HS-27A (cell line): ENCODE measurements around the gene STK17A.

Experiments
- DNase-seq: peaks from one replicate; pipeline ENCODE4 v3.0.0-alpha.2; 2012; ENCODE audit warnings: low read depth, missing footprints

The STK17A gene

DNA sequence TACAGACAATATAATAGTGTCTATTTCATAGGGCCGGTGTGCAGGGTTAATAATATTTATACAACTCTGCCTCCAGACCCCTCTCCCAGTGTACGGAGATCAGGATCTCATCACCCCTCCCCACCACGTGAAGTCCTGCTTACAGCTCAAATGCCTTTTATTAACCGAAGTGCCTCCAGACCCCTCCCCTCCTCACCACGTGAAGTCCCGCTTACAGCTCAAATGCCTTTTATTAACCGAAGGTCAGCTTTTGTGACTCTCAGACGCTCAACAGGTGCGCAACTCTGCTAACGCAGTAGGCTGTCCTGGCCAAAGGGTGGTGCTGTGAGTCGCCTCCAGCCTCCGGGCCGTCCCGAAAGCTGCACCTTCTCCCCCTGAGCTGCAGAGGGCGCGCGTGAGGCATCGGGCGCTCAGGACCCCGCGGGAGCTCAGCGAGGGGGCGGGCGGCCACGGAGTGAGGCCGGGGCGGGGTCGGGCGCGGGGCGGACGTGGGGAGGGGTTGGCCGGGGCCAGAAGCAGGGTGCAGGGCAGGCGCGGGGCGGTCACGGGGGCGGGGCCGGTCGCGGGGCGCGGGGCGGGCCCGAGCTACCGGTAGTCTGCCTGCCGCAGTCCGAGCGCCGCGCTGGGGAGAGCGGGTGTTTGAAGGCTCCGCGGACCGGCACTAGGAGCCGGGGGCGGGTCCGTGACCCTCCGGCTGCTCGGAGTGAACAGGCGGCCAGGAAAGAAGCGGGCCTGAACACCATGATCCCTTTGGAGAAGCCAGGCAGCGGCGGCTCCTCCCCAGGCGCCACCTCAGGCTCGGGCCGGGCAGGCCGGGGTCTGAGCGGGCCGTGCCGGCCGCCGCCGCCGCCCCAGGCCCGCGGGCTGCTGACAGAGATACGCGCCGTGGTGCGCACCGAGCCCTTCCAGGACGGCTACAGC lies at the start of gene STK17A:
STK17A (plus strand) TSS at position 606 of the 921 bp plus-strand sequence; CDS start at position 742, 136 bp downstream.
- peak; percentile 49 for DNase-seq

DNA sequence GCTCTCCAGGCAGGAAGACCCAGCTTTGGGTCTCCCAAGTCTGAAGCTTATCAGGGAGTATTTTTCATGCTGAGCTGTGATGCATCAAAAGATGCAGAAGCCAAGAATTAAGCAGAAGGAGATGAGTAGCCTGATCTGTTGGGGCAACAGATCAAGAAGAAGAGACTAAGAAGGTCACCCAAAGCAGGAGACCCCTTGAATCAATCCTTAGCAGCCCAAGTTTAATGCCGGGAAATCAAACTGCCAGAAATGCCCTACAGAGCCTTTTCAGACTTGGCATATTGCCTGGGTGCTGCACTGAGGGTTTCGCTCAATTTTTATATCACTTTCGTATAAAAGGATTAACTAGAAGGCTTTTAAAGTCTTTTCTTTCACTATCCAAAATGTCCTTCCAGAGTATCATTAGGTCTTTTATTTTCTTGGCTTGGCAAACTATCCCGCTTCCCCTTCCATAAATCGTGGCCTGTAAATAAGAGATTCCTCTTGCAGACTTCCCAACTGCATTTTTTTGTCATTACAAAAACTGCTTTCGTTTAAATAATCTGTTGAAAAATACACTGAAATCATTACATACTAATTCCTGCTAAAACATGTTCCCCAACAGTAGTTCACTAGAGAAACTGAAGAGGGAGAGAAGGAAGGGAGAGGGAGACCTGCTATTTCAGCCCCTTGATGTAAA lies 49.0 kb upstream of the STK17A start:
- no peak for DNase-seq

DNA sequence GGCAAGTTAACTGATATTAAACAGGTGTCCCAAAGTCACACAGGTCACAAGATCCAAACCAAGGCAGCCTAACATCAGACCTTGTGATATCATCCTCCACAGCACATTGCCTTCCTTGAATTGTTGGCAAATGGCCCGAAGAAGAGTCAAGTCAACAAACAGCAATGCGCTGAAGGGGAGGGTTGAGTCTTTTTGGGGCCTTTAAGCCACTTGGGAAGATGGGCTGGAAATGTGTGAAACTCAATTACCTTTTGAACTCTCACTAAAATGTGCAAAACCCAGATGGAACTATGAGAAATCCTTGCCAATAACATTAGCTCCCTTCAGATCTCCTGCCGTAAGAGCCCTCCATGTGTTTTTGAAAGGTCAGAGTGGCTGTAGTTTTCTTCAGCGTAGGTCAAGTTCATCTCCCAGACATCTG lies 47.9 kb upstream of the STK17A start:
- DNase-seq = no peak

DNA sequence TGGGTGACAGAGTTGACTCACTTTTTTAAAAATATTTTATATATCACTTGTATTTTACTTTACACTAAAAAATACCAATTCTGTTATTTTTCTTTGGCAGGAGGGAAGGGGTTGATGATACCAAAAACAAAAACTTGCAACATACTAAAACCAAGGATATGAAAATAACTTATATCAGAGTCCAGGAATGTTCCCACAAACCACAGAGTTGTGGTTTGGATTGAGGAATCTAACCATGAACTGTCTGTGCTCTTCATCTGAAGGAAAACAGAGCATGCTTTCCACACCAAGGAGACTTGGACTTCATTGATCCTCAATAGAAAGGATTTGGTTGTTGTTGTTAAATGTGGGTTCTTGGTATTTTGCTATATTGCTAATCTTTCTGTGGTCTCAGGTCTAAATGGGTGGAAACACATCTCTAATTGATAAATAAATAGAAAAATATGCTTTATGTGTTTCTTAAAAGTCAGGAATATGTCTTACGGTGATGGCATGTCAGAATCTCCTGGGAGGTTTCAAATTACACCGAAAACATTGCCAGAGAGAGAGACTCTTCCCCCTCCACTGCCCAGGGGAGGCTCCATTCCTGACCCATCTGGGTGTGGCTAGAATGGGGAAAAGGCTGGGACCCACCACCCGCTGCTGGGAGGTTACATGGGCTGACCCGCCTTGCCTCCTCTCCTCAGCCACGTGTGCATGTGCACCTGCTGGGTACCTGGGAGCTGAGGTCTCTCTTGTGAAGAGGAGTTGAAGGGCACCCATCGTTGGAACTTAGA lies 46.9 kb upstream of the STK17A start:
- peak; percentile 69 for DNase-seq

DNA sequence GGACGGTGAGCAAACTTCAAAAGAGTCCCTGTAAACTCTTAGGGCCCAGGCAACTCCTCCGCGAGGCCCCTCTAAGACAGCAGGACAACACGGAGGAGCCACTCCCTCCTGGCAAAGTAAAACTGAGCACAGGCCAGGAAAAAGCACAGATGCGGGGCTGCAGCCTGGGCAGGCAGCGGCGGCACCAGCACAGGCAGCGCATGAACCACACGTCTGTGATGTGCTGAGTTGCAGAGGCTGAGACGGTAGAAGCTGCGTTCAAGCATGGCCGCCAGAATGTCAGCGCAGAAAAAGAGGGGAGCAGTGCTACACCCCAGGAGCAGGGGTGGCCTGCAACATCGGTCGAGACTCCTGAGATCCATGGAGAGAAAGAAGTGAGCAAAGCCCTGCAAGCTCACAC lies 46.1 kb upstream of the STK17A start:
- no peak for DNase-seq

DNA sequence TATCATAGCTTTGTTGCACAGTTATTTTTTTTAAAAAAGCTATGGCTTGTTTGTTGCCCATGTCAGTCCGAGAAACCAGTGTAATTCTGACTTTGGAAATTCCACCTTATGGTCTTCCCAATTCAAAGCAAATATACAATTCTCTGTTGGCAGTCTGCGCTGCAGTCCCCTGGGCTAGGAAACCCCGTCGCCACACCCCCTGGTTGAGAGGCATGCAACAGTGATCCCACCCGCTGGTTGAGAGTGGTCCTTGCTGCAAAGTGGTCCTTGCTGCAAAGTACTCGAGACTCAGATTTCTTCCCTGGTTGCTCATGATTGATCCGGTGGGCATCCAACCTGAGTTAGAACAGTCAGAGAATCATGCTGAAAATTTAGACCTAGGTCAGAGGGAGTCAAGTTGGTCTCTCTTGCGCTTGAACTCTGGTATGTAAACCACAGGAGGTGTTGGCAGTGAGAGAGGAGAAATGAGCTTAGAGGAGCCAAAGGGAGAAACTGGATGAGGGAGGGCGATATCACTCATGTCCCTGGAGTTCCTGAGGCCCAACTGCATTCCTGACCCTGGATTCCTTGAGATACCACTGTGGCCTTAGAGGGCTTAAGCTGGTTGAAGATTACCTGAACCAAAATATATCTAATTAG lies 45.0 kb upstream of the STK17A start:
- no peak for DNase-seq

DNA sequence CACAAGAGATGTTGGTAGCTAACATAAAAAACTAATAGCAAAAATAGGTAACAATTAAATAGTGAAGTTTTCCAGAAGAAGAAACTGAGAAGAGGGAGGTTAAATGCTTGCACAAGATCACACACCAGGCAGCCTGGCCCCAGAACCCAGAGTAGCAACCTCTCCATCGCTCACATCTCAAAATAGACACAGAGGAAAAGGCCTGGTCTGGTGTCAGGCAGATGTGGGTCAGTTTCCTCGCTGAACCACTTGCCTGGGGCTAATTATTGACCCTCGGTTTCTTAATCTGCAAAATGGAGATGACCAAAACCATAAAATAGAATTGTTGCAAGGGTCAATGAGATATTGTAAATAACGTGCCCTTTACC lies 44.5 kb upstream of the STK17A start:
- no peak for DNase-seq

DNA sequence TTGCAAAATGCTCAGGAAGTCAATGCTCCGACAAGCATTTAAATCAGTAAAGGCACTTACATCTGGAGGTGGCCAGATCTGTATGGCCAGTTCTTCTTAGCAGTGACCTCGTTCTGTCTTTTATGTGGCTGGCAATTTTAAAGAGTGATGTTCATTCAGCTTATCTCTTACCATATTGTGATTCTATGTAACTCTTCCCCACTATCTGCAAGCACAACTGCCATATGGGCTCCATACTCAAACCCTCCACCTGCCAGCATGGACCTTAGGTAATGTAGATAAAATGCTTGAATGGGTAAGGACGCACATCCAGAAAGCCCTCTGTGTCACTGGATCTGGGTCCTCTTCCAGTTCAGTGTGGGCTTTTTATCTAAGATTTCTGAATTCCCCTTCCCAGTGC lies 42.4 kb upstream of the STK17A start:
- DNase-seq = no peak

DNA sequence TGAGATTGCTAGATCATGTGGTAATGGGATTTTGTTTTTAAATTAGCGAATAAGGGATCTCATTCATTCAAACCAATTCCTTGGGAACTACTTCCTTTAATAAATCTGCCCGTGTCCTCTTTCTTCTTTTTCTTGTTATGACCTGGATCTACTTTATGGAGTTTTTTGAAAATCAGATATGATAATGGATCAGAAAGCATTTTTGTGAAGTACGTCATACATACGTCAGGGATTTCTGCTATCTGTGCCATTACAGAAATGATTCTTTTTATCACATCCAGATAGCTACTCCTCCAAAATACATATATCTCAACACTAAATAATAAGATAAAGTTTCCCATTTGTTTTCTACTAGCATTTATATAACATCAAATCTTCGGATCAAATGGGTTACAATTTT lies 40.2 kb upstream of the STK17A start:
- DNase-seq = no peak

DNA sequence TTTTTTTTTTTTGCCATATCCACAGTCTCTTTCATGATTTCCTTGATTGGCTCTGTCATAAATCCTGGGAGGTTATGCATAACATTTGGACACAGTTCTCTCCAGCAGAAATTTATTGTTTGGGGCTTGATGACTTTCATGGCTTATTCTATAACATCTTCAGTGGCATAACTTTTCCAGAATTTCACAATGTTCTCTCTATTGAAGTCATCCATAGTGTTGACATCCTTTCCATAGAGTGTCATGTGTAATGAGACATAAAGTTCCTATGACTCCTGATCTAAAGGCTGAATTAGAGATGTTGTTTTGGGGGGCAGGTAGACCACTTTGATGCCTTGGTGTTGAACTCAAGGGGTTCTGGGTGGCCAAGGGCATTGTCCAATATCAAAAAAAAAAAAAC lies 36.7 kb upstream of the STK17A start:
- DNase-seq = no peak

DNA sequence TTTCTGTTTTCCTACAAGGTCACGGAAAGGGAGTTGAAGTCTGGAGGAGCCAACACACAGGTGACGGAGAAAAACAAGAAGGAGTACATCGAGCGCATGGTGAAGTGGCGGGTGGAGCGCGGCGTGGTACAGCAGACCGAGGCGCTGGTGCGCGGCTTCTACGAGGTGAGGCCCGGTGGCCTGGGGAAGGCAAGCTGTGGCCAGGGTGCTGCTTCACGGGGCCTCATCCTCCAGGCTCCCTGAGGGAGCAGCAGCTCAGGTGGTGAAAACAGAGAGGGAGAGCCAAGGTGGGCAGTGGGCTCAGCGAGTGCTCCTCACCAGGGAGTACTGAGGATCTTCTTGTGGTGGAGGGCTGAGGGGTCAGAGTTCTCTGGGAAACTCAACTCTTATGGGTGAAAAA lies 32.5 kb upstream of the STK17A start:
- no peak for DNase-seq

DNA sequence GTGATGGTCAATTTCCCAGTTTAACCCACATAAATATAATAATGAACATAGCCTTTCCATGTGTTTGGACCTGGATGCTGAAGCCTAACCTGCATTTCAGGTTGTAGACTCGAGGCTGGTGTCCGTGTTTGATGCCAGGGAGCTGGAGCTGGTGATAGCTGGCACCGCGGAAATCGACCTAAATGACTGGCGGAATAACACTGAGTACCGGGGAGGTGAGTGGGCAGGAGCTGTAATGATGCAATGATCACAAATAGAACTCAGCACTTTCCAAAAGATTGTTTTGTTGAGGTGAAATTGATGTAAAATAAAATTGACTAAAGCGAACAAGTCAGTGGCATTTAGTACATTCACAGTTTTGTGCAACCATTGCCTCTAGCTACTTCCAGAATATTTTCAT lies 30.8 kb upstream of the STK17A start:
- DNase-seq = no peak

DNA sequence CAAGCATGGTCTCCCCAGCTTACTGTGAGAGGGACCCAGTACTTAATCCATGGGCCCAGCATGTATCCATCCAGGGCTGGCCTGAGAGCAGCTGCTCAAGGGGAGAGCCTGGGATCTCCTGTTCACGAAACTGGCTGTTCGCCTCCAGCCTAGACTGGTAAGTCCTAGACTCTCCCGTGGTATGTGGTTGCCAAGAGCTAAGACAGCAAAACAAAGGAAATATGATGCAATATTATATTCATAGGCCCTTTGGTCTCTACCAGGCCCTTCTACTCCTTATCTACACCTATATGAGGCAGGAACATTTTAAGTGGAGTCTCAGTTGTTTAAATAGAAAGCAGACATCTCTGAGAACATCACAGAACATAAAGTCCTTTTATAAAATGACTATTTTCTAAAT lies 28.9 kb upstream of the STK17A start:
- no peak for DNase-seq

DNA sequence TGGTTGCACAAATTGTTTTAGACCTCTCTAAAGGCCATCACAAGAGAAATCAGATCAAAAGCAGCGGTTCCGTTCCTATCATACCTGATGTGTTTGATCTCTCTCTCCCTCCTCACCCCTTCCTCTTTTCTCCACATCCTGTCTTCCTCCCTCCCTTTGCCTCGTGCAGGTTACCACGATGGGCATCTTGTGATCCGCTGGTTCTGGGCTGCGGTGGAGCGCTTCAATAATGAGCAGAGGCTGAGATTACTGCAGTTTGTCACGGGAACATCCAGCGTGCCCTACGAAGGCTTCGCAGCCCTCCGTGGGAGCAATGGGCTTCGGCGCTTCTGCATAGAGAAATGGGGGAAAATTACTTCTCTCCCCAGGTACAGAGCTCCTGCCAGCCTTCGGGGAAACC lies 28.5 kb upstream of the STK17A start:
- DNase-seq = no peak

DNA sequence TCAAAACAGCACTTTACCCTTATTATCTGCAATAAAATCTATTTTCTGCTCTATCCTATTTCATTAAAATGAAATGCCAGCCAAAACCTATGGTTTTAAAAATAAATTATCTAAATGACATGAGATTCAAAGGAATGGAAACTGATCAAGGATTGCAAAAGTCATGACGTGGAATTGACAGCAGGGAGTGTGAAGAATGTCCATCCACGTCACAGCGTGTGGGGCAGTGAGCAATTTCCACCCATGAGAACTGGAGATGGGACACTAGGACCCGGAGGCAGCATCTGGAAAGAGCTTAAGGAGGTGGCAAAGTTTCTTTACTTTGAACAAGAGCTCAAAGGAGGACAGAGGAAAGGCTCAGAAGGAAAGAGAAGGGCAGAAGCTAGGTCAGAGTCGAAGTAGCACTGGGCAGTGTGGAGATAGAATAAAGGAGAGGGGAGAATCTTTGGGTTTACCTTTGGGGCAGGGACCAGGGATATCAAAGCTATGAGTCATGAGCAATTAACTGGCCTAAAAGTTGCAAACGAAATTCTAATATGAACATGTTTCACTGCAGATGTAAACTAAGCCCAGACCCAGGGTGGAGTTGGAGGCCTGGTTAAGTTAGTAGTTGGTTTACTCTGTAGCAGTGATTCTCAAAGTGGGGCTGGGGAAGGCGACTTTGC lies 24.9 kb upstream of the STK17A start:
- DNase-seq = no peak

DNA sequence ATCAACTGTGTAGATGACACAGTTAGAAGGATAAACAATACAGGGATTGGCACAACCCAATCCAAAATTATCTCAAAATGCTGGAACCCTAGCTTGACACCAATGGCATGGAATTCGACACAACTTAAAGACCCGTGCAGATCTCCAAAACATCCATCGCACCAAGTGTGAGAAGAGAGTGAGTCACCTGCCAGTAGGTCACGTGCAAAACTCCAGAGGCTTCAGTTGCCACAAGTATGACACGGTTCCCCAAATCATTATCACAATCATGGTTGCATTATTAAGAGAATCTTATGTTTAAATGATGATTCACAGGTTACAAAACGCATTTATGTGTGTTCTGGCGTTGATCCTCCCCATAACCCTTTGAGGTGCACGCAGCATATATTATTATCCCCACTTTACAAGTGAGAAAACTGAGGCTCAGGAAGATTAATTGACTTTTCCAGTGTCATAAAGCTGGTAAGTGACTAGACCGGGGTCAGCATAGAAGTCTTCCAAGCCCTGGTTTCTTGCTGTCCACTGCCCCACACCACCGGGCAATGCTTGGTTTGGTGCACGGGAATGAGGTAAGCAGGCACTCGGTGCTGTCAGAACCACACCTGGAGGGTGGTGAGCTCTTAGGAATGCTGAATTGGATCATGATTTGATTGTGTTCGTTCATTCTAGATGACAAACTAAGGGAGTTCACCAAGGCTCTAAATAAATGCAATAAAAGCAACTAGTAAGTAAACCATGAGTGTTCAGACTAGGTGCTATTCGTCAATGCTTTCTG lies 23.6 kb upstream of the STK17A start:
- DNase-seq = no peak

DNA sequence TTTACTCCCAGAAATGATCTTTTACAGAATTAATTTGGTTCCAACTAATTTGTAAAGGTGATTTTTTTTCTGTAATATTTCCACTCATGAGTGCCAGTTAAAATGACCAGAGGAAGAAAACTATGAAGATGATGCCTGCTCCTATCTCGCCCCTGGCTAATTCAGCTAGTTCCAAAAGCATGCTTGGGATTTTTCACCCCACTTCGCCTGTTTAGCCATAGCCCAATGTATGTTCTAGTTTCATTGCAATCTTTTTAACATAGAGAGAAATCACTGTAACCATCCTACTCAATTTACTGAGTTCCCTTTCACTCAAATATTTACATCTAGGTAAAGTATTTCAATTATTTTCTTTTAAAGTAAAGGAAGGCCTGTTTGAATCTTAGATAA lies 23.0 kb upstream of the STK17A start:
- no peak for DNase-seq

DNA sequence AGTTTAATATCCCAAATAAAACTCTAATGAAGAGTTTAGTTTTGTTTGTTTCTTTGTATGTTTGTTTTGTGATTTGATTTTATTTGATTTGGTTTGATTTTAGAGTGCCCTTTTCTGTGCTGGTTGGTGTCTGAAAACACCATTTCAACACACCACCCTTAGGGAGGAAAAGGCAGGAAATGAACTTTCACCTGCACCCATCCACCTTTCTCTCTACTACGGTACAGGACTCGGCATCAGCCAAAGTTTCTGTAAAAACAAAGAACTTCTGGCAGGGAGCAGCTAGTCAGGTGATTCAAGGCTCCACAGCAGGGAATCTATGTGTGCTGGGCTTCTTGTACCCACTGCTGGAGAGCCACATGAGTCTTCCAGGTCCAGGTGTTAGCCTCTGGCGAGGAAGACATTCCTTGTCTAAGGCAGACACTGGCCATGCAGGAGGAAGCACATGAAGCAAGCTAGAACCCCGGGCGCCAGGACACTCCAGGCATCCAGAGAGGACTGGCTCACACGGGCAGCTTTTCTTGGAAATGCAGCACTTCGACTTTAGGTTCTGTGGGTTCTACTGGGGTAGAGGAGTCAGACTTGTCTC lies 22.1 kb upstream of the STK17A start:
- DNase-seq = no peak

DNA sequence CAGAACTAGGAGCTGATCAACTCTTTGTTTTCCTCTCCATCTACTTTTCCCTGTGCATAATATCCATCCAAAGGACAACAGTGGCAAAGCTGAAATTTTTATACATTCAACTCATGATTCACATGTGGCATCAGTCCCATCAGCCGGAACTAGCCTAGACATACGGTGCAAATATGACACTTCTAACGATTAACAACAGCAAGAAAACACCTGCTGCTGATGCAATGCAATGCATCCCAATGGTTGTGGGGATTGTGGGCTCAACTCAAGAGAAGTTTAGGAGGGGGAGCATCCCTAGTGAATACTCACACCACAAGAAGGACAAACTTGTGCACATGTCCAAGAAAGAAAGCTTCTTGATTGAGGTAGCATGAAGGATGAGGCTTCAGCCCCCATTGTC lies 20.5 kb upstream of the STK17A start:
- DNase-seq = no peak

DNA sequence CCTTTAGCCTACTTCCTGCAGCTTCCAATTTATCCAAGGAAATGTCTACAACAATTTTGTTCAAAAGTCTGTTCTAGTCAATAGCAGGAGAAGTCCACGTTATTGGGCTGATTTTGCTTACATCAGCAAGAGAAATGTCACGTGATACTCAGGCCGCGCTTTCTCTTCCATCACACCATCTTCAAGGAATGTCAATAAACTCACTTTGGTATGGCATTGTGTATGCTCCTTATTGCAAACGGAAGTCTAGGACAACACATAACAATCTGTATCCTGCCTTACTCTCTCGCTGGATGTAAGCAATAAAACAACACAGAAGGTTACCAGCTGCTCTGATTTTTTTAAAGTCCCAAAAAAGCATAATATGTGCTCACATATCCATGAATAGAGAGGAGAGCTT lies 17.1 kb upstream of the STK17A start:
- no peak for DNase-seq

DNA sequence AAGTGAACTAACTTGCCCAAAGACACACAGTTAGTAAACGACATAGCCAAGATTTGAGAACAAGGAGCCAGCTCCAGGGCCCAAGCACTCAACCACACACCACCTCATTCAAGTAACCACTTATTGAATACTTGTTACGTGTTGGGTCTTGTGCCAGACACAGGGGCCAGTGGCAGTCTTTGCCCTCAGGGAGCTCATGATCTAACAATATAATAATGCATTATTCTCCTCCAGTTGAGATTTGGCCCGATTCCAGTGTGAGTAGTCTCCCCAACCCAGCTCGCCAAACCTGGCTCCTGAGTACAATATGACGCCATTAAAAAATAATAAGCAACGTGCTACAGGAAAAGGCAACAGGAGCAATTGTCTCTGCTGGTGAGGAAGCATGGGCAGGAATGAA lies 14.4 kb upstream of the STK17A start:
- no peak for DNase-seq
